HG03196 (cell line): ENCODE data around the gene EPC2.
A peak's percentile ranks its signal among the peaks of the same experiment; 100 is the strongest.

Experiments used
- ATAC-seq: cut with Tn5 transposase; IDR thresholded peaks from one replicate; pipeline ENCODE4 v1.9.1; 2021; ENCODE audit not compliant: unreplicated experiment

EPC2 gene

DNA sequence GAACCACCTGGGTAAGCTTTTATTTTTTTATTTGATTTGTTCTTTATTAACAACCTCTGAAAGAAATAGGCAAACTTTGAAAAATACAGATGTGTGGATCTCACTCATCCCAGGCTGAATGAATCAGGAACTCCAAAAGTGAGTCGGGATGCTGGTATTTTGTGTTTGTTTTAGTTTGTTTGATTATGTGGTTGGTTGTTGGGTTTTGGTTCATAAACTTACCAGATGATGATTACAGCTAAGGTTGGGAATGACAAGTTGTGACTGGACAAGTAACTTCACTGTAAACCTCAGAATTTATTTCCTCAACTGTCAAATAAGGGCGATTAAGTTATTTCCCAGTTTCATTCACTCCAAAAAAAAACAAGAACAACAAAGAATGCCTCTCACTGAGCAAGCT lies 150.0 kb downstream of the EPC2 start:
- ATAC-seq: no peak

DNA sequence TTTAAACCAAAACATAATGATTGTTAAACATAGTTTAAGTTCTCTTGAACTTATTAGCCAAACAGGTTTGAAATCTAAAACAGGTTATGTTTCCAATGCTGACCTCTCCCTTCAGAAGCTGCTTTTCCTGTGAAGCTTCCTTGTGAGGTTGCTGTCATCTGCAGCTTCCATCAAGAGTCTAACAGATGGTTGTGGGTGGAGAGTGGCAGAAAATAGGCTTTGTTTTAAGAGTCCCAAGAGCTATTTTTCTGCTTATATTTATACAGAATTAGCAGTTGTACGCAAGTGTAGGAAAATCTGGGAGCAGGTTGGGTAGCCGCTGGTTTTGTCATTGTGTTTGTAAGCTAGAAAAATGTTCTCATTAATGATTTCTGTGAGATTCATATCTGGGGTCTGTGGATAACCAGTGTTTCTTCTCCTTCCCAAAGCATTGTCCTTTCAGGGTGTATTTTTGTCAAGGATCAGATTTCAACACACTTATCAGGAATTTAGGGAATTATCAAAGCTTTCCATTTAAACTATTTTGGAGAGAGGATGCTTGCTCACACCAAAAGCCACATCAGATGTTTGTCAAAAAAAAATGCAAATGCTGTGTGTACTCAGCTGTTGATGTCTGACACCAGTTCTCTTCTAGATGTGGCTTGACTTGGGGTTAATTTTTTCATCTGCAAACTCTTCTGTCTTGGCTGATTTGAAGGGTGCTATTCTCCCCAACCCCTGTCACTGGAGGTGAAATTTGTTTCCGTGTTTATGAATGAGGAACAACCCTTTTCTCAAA lies 152.4 kb downstream of the EPC2 start:
- ATAC-seq: no peak

DNA sequence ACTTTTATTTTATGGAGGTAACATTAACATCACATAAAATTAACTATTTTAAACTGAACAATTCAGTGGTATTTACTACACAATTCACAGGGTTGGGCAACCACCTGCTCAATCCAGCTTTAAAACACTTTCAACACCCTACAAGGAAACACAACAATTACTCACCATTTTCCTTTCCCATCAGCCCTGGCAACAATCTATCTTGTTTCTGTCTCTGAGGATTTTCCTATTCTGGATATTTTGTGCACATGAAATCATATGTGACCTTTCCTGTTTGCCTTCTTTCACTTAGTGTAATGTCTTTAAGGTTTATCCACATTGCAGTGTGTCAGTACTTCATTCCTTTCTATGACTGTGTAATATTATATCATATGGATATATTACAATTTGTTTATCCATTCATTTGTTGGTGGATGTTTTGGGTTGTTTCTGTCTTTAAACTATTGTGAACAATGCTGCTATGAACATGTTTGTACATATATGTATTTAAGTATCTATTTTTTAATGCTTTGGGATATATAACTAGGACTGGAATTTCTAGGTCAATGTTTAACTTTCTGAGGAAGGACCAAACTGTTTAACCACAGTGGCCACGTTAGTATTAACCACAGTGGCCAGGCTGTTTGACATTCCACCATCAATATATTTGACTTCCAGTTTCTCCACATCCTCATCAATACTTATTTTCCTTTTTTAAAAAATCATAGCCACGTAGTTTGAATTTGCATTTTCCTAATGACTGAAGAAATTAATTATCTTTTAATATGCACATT lies 158.1 kb downstream of the EPC2 start:
- ATAC-seq: no peak

DNA sequence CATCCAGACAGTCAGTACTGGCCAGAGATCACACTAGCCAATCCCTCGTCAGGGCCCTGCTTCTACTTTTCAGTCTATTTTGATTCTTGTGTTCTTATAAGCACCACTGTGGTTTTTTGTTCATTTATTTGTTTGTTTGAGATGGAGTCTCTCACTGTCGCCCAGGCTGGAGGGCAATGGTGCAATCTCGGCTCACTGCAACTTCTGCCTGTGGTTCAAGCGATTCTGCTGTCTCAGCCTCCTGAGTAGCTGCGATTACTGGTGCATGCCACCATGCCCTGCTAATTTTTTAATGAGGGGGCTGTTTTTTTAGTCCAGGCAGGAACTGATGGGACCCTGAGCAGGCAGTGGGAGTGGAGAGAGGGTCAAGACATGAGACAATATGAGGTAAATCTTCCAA lies 165.5 kb downstream of the EPC2 start:
- ATAC-seq: no peak

DNA sequence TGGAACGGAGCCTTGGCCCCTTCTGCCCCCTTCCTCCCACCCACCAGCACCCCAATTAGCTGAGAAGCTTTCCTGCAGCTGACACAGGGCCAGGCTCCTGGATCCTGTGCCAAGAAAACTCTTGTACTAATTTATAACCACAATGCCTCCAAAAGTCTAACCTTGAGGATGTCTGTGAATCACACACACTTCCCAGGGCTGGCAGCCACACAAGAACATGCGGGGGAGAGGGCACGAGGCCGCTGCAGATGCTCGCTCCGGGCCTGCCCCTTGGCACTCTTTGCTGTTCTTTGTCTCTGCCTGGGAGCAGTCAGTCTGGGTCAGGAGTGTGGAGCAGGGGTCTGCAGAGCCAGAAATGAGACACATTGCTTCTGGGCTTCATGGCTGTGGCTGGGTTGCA lies 167.8 kb downstream of the EPC2 start:
- ATAC-seq: no peak

DNA sequence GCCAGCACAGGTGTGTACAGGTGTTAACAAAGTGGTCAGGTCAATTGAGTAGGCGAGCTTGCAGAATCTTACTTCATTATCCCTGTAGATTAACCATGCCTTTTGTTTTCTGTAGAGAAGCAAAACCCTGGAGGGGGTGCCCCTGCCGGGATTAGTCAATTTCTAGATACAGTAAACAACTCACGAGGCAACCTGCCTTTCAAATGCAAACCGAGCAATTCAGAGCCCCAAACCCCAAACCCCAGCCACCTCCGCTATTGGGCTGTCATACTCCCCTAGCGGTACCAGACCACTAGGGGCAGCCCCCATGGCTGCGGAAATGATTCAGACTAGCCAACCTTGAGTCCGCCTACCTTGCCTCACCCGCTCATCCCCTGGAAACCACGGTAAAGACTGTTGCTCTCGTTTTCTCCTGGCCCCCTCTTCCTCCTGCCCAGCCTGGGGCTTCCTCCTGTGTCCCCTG lies 169.1 kb downstream of the EPC2 start:
- ATAC-seq: peak; percentile 99

DNA sequence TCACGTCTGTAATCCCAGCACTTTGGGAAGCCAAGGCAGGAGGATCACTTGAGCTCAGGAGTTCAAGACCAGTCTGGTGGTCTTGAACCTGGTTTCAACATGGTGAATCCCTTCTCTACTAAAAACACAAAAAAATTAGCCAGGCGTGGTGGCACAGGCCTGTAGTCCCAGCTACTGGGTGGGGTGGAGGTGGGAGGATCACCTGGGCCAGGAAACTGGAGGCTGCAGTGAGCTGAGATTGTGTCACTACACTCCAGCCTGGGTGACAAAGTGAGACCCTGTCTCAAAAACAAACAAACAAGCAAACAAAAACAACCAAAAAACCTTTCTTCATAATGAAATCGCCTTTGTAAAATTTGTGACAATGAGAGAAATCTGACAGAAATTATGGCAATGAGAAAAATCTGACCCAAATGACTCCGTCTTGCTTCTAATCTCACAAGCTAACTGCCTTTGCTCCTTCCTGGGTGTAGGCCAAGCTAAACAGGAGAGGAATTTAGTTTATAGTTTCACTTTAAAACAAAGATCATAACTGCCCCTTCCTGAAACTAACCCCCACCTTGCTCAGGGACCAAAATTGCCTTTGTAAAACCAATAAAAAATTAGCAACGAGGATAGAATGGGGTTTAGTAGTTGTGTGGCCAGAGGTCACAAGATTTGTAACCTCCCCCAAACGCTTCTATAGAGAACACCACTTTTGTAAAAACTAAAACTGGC lies 169.8 kb downstream of the EPC2 start:
- ATAC-seq: peak; percentile 2

DNA sequence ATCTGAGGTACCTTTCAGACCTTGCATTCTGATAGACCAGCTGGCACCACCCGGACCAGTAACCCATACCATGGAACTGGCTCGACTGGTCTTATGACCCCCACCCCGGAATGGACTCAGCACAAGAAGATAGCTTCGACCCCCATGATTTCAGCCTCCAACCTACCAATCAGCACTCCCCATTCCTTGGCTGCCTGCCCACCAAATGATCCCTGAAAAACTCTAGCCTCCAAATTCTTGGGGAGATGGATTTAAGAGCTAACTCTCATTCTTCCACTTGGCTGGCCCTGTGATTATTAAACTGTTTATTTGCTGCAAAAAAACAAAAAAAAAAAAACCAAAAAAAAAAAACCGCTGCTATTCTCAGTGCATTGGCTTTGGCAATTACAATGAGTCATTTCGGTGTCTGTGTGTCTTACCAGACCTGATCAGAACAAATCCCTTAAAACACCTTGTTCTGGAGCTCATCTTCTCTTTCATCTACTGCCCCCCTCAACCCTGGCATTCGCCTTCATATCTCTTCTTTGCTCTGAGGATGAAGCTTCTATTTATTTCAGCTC lies 170.4 kb downstream of the EPC2 start:
- no peak for ATAC-seq

DNA sequence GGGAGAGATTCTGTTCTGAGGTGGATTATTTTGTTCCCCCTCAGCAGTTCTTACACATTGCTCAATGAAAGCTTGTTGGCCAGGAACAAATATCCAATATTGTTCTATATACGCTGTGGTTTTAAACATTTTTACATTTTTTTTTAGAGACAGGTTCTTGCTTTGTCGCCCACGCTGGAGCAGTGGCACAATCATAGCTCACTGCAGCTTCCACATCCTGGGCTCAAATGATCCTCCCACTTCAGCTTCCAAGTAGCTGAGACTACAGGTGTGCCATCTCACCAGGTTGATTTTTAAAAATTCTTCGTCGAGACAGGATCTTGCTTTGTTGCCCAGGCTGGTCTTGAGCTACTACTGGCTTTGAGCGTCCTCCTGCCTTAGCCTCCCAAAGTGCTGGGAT lies 171.6 kb downstream of the EPC2 start:
- ATAC-seq: no peak

DNA sequence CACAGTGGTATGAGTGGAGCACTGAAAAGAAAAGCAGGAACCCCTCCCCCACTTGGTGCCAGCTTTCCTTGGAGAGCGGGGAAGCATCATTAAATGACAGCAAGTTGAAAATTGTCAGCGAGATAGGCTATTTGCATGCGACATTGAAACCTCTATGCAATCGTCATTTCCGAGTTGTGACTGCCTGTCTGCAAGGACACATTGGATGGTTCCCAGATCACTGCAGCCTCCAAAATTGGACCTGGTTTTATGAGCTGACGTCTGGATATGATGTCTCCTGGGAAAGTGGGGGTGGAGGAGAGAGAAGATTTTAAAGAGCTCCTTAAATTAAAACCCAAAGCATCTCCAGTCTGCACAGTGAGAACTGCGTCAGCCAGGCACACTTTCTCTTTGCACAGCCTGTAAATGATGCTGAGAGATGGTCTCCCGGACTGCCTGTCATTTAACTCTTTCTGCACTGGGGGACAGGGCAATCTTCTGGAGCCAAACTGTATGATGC lies 172.7 kb downstream of the EPC2 start:
- ATAC-seq: no peak

DNA sequence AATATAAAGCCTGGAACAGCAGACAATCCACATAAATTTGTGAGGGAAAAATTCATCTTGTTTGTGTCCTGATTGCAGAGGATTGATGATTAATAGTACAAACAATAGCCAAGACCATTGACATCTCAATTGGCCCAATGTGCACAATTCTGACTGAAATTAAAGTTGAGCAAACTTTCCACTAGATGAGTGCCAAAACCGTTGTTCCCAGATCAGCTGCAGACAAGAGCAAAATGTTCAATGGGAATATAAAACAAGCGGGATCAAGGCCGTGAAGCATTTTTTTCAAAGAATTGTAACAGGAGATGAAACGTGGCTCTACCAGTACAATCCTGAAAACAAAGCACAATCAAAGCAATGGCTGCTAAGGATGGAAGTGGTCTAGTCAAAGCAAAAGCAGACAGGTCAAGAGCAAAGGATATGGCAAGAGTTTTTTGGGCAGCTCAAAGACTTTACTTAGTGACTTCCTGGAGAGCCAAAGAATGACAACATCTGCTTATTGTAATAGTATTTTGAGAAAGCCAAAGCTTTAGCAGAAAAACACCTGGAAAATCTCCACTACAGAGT lies 174.6 kb downstream of the EPC2 start:
- no peak for ATAC-seq

DNA sequence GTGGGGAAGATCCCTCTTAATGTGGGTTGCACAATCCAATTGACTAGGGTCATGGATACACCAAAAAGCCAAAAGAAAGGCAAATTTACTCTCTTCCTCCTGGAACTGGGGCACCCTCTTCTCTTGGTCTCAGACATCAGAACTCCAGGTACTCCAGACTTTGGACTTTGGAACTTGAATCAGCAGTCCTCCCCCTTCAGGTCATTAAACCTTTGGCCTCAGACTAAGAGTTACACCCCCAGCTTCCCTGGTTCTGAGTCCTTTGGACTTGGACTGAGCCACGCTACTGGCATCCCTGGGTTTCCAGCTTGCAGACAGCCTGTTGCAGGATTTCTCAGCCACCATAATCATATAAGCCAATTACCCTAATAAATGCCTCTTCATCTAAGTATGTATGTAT lies 179.6 kb downstream of the EPC2 start:
- ATAC-seq: no peak

DNA sequence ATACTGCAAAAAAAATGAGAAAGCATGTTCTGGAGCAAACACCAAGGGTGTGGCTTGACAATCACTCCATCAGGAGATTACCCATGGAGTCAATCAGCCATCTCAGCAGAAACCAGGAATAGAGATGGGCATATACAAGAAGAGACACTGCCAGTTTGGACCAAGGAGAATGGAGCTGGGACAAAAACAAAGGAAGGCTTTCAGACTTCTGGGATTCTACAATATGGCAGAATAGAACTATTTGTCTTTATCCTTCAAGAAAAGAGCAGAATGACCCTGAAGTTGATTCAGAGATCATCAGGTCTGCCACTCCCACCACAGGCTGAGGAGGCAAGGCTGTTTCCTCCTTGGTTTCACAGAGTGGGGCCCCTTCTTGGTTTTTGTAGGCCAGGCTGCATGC lies 182.2 kb downstream of the EPC2 start:
- ATAC-seq: no peak

DNA sequence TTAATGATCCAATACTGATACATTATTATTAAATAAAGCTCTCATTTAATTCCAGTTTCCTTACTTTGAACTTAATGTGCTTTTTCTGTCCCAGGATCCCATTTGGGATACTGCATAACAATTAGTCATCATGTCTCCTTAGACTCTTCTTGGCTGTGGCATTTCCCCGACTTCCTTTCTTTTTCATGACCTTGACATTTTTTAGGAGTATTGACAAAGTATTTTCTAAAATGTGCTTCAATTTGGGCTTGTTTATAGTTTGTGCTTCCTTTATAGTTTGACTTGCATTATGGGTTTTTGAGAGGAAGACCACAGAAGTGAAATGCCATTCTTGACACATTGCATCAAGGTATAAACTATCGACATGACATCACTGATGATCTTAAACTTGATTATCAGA lies 184.4 kb downstream of the EPC2 start:
- ATAC-seq: no peak

DNA sequence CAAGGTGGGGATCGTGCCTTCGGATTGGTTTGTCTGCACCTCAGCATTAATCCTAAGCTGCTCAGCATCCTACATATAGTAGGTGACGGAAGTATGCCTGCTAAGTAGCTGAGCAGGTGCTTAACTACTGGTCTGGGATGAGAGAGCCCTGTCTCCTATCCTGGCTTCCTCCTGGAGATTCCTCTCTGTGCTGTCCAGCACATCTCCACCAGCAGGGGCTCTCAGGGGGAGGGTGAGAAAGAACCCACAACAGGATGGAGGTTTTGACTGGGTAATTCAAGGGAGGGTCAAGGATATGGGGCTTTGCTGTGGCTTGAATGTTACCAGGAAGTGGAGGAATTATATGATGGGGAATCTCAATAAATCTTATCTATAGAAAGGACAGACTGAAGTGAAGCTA lies 185.1 kb downstream of the EPC2 start:
- no peak for ATAC-seq

DNA sequence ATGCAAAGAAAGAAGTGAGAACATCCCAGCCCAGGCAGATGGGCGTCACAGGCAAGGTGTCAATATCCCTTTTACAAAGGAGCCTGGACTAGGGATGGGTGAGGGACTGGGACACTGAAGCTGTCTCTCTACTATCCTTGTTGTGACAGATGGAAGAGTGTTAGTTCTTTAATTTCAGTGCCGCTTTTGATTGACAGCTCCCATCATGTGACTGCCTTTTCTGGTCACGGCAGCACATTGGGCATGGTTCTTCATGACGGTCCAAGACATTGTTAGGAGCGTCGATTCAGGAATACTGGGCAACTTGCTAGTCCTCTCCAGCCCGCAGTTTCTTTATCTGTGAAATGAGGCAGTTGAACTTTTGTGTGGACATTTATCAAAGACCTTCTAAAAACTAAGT lies 188.1 kb downstream of the EPC2 start:
- no peak for ATAC-seq
